22Rv1 (cell line): ENCODE results near the gene KAZN.

Experiments used
- CTCF ChIP-seq: fragments of 450-650 bp; IDR thresholded peaks from 2 replicates; pipeline ENCODE4 v1.5.1; 2017; ENCODE audit warnings: mild to moderate bottlenecking
- ZFX ChIP-seq: fragments of 450-650 bp; IDR thresholded peaks from 2 replicates; pipeline ENCODE4 v1.6.1; 2017; ENCODE audit warnings: antibody characterized with exemption, borderline replicate concordance

DNA sequence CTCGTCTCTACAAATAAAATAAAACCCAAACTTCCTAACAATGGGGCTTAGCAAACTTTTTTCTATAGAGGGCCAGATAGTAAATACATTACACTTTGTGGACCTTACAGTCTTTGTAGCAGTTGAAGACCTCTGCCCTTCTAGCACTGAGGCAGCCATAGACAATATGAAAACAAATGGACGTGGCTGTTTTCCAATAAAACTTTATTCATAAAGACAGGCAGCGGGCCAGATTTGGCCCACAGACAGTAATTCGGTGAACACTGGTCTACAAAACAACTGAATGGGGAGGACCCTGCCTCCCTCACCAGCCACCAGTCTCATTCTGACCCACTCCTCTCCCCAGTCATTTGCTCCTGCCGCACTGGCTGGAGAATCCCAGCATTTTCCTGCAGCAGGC is 162.3 kb downstream of the KAZN start:
- TF ChIP-seq CTCF, result no peak
- no peak for TF ChIP-seq ZFX
